K562 (cell line): ENCODE measurements around the gene TNFRSF11A.

Experiments used
- BMI1 ChIP-seq: fragments of 150-350 bp; IDR thresholded peaks from 2 replicates; pipeline ENCODE4 v1.6.1; 2014; ENCODE audit warnings: low read length
- CBX2 ChIP-seq: fragments of 200-600 bp; sonication (generic); IDR thresholded peaks from one replicate; pipeline ENCODE4 v1.6.1; 2012; ENCODE audit warnings: mild to moderate bottlenecking, low read length, inconsistent platforms; ENCODE audit not compliant: insufficient read depth, poor library complexity, severe bottlenecking
- CHCHD3 ChIP-seq: fragments of 250-450 bp; sonication (Bioruptor Pico); IDR thresholded peaks from 2 replicates; pipeline ENCODE4 v2.1.2; 2022; ENCODE audit warnings: mild to moderate bottlenecking
- FOS ChIP-seq: IDR thresholded peaks from 3 replicates; pipeline ENCODE4 v1.6.1; 2011; ENCODE audit not compliant: insufficient read length; ENCODE audit errors: extremely low read depth
- FOXP1 ChIP-seq: sonication (generic); formaldehyde crosslinking; IDR thresholded peaks from 2 replicates; pipeline ENCODE4 v1.8.0; 2022; ENCODE audit warnings: mild to moderate bottlenecking, missing genetic modification reagents
- LEF1 ChIP-seq: fragments of 450-650 bp; IDR thresholded peaks from 2 replicates; pipeline ENCODE4 v1.6.1; 2016; ENCODE audit warnings: mild to moderate bottlenecking
- MAFK ChIP-seq: IDR thresholded peaks from 2 replicates; pipeline ENCODE4 v1.6.1; 2011; ENCODE audit warnings: low read length, improper control_type of control experiment
- TBP ChIP-seq: optimal IDR thresholded peaks from 2 replicates; pipeline ENCODE3; 2011; ENCODE audit warnings: low read depth, low read length, improper control_type of control experiment
- TF ChIP-seq, protein P1 (sequence below): sonication (generic); formaldehyde crosslinking; IDR thresholded peaks from 2 replicates; pipeline ENCODE4 v1.8.0; 2023; ENCODE audit warnings: mild to moderate bottlenecking, missing genetic modification reagents
- TF ChIP-seq, protein P2 (sequence below), 3 experiments: fragments of 200-800 bp in 1 of 3; fragments of 250-450 bp in 1 of 3; fragments of 450-650 bp in 1 of 3; sonication (Bioruptor Pico) in 1 of 3; sonication (Bioruptor generic) in 1 of 3; formaldehyde crosslinking in 1 of 3; IDR thresholded peaks; 2 replicates each; pipeline versions ENCODE4 v1.6.1 to v1.8.0; 2016 to 2022; ENCODE audit warnings: mild to moderate bottlenecking in 2 of 3, missing genetic modification characterization in 2 of 3, missing compliant biosample characterization in 1 of 3, moderate library complexity in 1 of 3

DNA sequence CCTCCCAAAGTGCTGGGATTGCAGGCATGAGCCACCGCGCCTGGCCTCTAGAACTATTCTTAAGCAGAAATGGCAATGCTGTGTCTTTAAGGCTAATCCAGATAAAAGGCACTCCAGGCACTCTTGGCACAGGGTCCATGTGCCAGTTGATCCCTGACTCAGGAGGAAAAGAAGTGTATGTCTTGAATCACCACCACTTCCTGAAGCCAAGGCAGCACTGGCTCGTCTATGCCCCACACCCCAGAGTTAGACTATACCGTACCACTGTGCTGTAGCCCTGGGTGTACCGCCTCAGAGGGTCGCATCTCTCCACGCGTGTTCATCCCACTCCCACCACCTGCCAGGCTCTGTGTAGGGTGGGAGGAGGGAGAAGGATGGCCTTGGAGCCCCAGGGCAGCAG lies 9.0 kb downstream of the TNFRSF11A start:
- TF ChIP-seq MAFK = no peak
- TF ChIP-seq TBP = no peak
- TF ChIP-seq, protein P1, sequence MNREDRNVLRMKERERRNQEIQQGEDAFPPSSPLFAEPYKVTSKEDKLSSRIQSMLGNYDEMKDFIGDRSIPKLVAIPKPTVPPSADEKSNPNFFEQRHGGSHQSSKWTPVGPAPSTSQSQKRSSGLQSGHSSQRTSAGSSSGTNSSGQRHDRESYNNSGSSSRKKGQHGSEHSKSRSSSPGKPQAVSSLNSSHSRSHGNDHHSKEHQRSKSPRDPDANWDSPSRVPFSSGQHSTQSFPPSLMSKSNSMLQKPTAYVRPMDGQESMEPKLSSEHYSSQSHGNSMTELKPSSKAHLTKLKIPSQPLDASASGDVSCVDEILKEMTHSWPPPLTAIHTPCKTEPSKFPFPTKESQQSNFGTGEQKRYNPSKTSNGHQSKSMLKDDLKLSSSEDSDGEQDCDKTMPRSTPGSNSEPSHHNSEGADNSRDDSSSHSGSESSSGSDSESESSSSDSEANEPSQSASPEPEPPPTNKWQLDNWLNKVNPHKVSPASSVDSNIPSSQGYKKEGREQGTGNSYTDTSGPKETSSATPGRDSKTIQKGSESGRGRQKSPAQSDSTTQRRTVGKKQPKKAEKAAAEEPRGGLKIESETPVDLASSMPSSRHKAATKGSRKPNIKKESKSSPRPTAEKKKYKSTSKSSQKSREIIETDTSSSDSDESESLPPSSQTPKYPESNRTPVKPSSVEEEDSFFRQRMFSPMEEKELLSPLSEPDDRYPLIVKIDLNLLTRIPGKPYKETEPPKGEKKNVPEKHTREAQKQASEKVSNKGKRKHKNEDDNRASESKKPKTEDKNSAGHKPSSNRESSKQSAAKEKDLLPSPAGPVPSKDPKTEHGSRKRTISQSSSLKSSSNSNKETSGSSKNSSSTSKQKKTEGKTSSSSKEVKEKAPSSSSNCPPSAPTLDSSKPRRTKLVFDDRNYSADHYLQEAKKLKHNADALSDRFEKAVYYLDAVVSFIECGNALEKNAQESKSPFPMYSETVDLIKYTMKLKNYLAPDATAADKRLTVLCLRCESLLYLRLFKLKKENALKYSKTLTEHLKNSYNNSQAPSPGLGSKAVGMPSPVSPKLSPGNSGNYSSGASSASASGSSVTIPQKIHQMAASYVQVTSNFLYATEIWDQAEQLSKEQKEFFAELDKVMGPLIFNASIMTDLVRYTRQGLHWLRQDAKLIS (CRISPR knock-in tag) = no peak
- no peak for TF ChIP-seq CBX2
- no peak for TF ChIP-seq LEF1
- no peak for TF ChIP-seq FOXP1
- TF ChIP-seq CHCHD3 (CRISPR knock-in tag) = no peak
- TF ChIP-seq, protein P2, sequence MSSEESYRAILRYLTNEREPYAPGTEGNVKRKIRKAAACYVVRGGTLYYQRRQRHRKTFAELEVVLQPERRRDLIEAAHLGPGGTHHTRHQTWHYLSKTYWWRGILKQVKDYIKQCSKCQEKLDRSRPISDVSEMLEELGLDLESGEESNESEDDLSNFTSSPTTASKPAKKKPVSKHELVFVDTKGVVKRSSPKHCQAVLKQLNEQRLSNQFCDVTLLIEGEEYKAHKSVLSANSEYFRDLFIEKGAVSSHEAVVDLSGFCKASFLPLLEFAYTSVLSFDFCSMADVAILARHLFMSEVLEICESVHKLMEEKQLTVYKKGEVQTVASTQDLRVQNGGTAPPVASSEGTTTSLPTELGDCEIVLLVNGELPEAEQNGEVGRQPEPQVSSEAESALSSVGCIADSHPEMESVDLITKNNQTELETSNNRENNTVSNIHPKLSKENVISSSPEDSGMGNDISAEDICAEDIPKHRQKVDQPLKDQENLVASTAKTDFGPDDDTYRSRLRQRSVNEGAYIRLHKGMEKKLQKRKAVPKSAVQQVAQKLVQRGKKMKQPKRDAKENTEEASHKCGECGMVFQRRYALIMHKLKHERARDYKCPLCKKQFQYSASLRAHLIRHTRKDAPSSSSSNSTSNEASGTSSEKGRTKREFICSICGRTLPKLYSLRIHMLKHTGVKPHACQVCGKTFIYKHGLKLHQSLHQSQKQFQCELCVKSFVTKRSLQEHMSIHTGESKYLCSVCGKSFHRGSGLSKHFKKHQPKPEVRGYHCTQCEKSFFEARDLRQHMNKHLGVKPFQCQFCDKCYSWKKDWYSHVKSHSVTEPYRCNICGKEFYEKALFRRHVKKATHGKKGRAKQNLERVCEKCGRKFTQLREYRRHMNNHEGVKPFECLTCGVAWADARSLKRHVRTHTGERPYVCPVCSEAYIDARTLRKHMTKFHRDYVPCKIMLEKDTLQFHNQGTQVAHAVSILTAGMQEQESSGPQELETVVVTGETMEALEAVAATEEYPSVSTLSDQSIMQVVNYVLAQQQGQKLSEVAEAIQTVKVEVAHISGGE (CRISPR knock-in tag; IDR thresholded peaks at IDR 0.05) = no peak
- no peak for TF ChIP-seq FOS
- TF ChIP-seq BMI1 = no peak
